H1 (cell line): ENCODE results near the gene KCTD2. TPM values are rescaled to one million over a fixed set of nuclear protein-coding genes. Genes with fewer than 3 reads are reported as not detected.

Source experiments
- CTCF ChIA-PET: fragments of 300-600 bp; sonication (Branson Sonifier 250); formaldehyde crosslinking; loops from one replicate; lab custom pipeline; 2021; ENCODE audit not compliant: partially characterized antibody; lab: Charles Lee
- POLR2A ChIA-PET: fragments of 300-600 bp; sonication (Branson Sonifier 250); formaldehyde crosslinking; loops from one replicate; lab custom pipeline; 2021; ENCODE audit warnings: inconsistent platforms; ENCODE audit not compliant: partially characterized antibody; lab: Charles Lee
- DNase-seq, 2 experiments: peaks; one replicate each; pipeline versions ENCODE4 v3.0.0 to v3.0.0-alpha.2; 2010 to 2022; ENCODE audit warnings: low spot score in 2 of 2, low read depth in 1 of 2, mixed read lengths in 1 of 2
- FAIRE-seq: peaks from 2 replicates; lab custom pipeline; 2011; peaks lifted over from hg19 to GRCh38; lab: Jason Lieb, UNC
- H2AFZ ChIP-seq: 2 replicates; pipeline ENCODE4 v1.8.1; 2012; ENCODE audit warnings: low read length, inconsistent platforms
- H2AK5ac ChIP-seq: 2 replicates; pipeline ENCODE4 v1.6.1; 2013; ENCODE audit warnings: low read depth, low read length
- H2BK120ac ChIP-seq: replicated peaks from 2 replicates; pipeline ENCODE3; 2013; ENCODE audit warnings: low read depth, low read length, inconsistent platforms
- H2BK12ac ChIP-seq: 2 replicates; pipeline ENCODE4 v1.6.1; 2013; ENCODE audit warnings: low read depth, low read length
- H2BK15ac ChIP-seq: 2 replicates; pipeline ENCODE4 v1.6.1; 2013; ENCODE audit warnings: low read length
- H2BK20ac ChIP-seq: 2 replicates; pipeline ENCODE4 v1.6.1; 2013; ENCODE audit warnings: low read length
- H2BK5ac ChIP-seq: 2 replicates; pipeline ENCODE4 v1.6.1; 2013; ENCODE audit warnings: low read depth, low read length
- H3K14ac ChIP-seq: 2 replicates; pipeline ENCODE4 v1.6.1; 2013; ENCODE audit warnings: inconsistent platforms; ENCODE audit not compliant: insufficient read length
- H3K18ac ChIP-seq: 2 replicates; pipeline ENCODE4 v1.6.1; 2013; ENCODE audit warnings: low read length; ENCODE audit errors: extremely low read depth
- H3K23ac ChIP-seq: 2 replicates; pipeline ENCODE4 v1.6.1; 2013; ENCODE audit warnings: inconsistent platforms; ENCODE audit not compliant: insufficient read length
- H3K23me2 ChIP-seq: 2 replicates; pipeline ENCODE4 v1.6.1; 2013; ENCODE audit warnings: low read depth, low read length
- H3K27ac ChIP-seq: 2 replicates; pipeline ENCODE4 v1.6.1; 2011; ENCODE audit warnings: low read depth, low read length, inconsistent platforms
- H3K27me3 ChIP-seq, 4 experiments: replicated peaks in 1 of 4; 1 replicate in 1 of 4; 2 replicates in 3 of 4; pipeline versions ENCODE4 v1.6.1 to v1.8.1; 2011 to 2013; ENCODE audit warnings: low read length in 3 of 4, mild to moderate bottlenecking in 3 of 4, inconsistent platforms in 2 of 4, mixed read lengths in 2 of 4, moderate library complexity in 1 of 4; ENCODE audit not compliant: control insufficient read depth in 3 of 4, insufficient read depth in 3 of 4; ENCODE audit errors: extremely low read depth in 1 of 4
- H3K36me3 ChIP-seq, 4 experiments: 2 replicates each; pipeline versions ENCODE4 v1.6.1 to v1.8.1; 2011 to 2013; ENCODE audit warnings: mild to moderate bottlenecking in 4 of 4, low read length in 3 of 4, moderate library complexity in 2 of 4, control low read depth in 1 of 4, inconsistent platforms in 1 of 4; ENCODE audit not compliant: insufficient read depth in 4 of 4, control insufficient read depth in 2 of 4
- H3K4ac ChIP-seq: replicated peaks from 2 replicates; pipeline ENCODE3; 2013; ENCODE audit warnings: low read length, low read depth, mixed read lengths, inconsistent platforms; ENCODE audit not compliant: insufficient read length
- H3K4me1 ChIP-seq, 4 experiments: replicated peaks in 1 of 4; 1 replicate in 1 of 4; 2 replicates in 3 of 4; pipeline versions ENCODE4 v1.6.1 to v1.8.1; 2011 to 2013; ENCODE audit warnings: low read length in 3 of 4, inconsistent platforms in 2 of 4, mixed read lengths in 1 of 4; ENCODE audit not compliant: insufficient read depth in 4 of 4, control insufficient read depth in 3 of 4
- H3K4me2 ChIP-seq, 2 experiments: 2 replicates each; pipeline versions ENCODE4 v1.6.1 to v1.8.1; 2011 to 2013; ENCODE audit warnings: low read depth in 2 of 2, low read length in 2 of 2, control low read depth in 1 of 2, inconsistent platforms in 1 of 2, mild to moderate bottlenecking in 1 of 2; ENCODE audit not compliant: insufficient read depth in 1 of 2
- H3K4me3 ChIP-seq, 4 experiments: fragments of 200-600, 300-600 bp in 1 of 4; sonication (generic), shearing (Covaris generic), sonication (Bioruptor Twin) in 1 of 4; 2 replicates each; pipeline versions ENCODE4 v1.5.1 to v1.8.1; 2011 to 2016; ENCODE audit warnings: low read length in 4 of 4, low read depth in 3 of 4, control low read depth in 2 of 4, inconsistent platforms in 2 of 4, mild to moderate bottlenecking in 2 of 4, mixed read lengths in 1 of 4, moderate library complexity in 1 of 4; ENCODE audit not compliant: insufficient read depth in 2 of 4; ENCODE audit errors: extremely low read depth in 1 of 4
- H3K56ac ChIP-seq: replicated peaks from 2 replicates; pipeline ENCODE3; 2013; ENCODE audit warnings: low read depth, mild to moderate bottlenecking, mixed read lengths, low read length, inconsistent platforms; ENCODE audit not compliant: insufficient read length
- H3K79me1 ChIP-seq: 2 replicates; pipeline ENCODE4 v1.6.1; 2013; ENCODE audit warnings: low read depth, low read length, control low read depth
- H3K79me2 ChIP-seq, 2 experiments: 2 replicates each; pipeline versions ENCODE4 v1.6.1 to v1.8.1; 2012 to 2013; ENCODE audit warnings: low read length in 2 of 2, mild to moderate bottlenecking in 2 of 2, inconsistent platforms in 1 of 2; ENCODE audit not compliant: insufficient read depth in 2 of 2, control insufficient read depth in 1 of 2
- H3K9ac ChIP-seq, 4 experiments: replicated peaks in 1 of 4; 1 replicate in 1 of 4; 2 replicates in 3 of 4; pipeline versions ENCODE4 v1.6.1 to v1.8.1; 2011 to 2013; ENCODE audit warnings: low read depth in 3 of 4, low read length in 3 of 4, control low read depth in 2 of 4, mild to moderate bottlenecking in 2 of 4, moderate library complexity in 2 of 4, inconsistent platforms in 1 of 4; ENCODE audit errors: extremely low read depth in 1 of 4
- H3K9me3 ChIP-seq, 2 experiments: 2 replicates each; pipeline versions ENCODE4 v1.6.1 to v1.8.1; 2012 to 2013; ENCODE audit warnings: mild to moderate bottlenecking in 2 of 2, moderate library complexity in 2 of 2, control low read depth in 1 of 2, inconsistent platforms in 1 of 2, low read depth in 1 of 2, low read length in 1 of 2, mixed read lengths in 1 of 2; ENCODE audit not compliant: insufficient read depth in 2 of 2
- H4K20me1 ChIP-seq, 2 experiments: replicated peaks in 1 of 2; 2 replicates each; pipeline versions ENCODE3 to v1.8.1; 2011 to 2013; ENCODE audit warnings: inconsistent platforms in 2 of 2, low read length in 2 of 2, mild to moderate bottlenecking in 1 of 2; ENCODE audit not compliant: insufficient read depth in 2 of 2, control insufficient read depth in 1 of 2
- H4K5ac ChIP-seq: 2 replicates; pipeline ENCODE4 v1.6.1; 2013; ENCODE audit warnings: low read length, low read depth, mixed read lengths, inconsistent platforms; ENCODE audit not compliant: insufficient read length
- H4K8ac ChIP-seq: 2 replicates; pipeline ENCODE4 v1.8.0; 2013; ENCODE audit warnings: mild to moderate bottlenecking, moderate library complexity, low read length, inconsistent platforms; ENCODE audit not compliant: insufficient read depth; ENCODE audit errors: extremely low read depth
- H4K91ac ChIP-seq: replicated peaks from 2 replicates; pipeline ENCODE3; 2013; ENCODE audit warnings: low read length, mixed read lengths, inconsistent platforms; ENCODE audit not compliant: insufficient read length
- CBX8 ChIP-seq: fragments of 300-800, 300-1000 bp; sonication (generic); IDR thresholded peaks from 2 replicates; pipeline ENCODE4 v1.7.1; 2016; ENCODE audit warnings: low read depth, low read length, borderline replicate concordance
- CTBP2 ChIP-seq: IDR thresholded peaks from 2 replicates; pipeline ENCODE4 v1.7.0; 2011; ENCODE audit warnings: borderline replicate concordance, mild to moderate bottlenecking, moderate library complexity, mixed read lengths, low read length; ENCODE audit not compliant: insufficient read depth, insufficient read length
- EGR1 ChIP-seq: IDR thresholded peaks from 2 replicates; pipeline ENCODE4 v1.6.1; 2011; ENCODE audit warnings: low read depth, low read length, borderline replicate concordance
- EP300 ChIP-seq, 2 experiments: IDR thresholded peaks; 1 replicate in 1 of 2; 2 replicates in 1 of 2; pipeline ENCODE4 v1.6.1; 2011 to 2012; ENCODE audit warnings: low read depth in 2 of 2, low read length in 2 of 2, mild to moderate bottlenecking in 2 of 2, borderline replicate concordance in 1 of 2, inconsistent platforms in 1 of 2, moderate library complexity in 1 of 2
- FOSL1 ChIP-seq: IDR thresholded peaks from 2 replicates; pipeline ENCODE4 v1.6.1; 2011; ENCODE audit warnings: mild to moderate bottlenecking, low read depth, low read length, moderate library complexity; ENCODE audit not compliant: insufficient read depth
- GABPA ChIP-seq: IDR thresholded peaks from 2 replicates; pipeline ENCODE4 v1.6.1; 2011; ENCODE audit warnings: mild to moderate bottlenecking, low read length, moderate library complexity, borderline replicate concordance; ENCODE audit not compliant: insufficient read depth
- GTF2F1 ChIP-seq: IDR thresholded peaks from 2 replicates; pipeline ENCODE4 v1.6.1; 2012; ENCODE audit warnings: low read depth, low read length, improper control_type of control experiment, borderline replicate concordance
- HDAC2 ChIP-seq, 2 experiments: fragments of 300-600 bp in 1 of 2; sonication (generic) in 1 of 2; IDR thresholded peaks; 2 replicates each; pipeline ENCODE4 v1.6.1; 2011 to 2012; ENCODE audit warnings: low read depth in 2 of 2, low read length in 2 of 2, mild to moderate bottlenecking in 2 of 2, moderate library complexity in 2 of 2, borderline replicate concordance in 1 of 2, inconsistent platforms in 1 of 2
- KDM1A ChIP-seq: fragments of 200-600, 300-600 bp; sonication (generic); IDR thresholded peaks from 2 replicates; pipeline ENCODE4 v1.7.1; 2016; ENCODE audit warnings: mild to moderate bottlenecking, low read length, borderline replicate concordance
- RAD21 ChIP-seq, 2 experiments: IDR thresholded peaks in 1 of 2; conservative IDR thresholded peaks in 1 of 2; 2 replicates each; pipeline ENCODE4 v1.6.1; 2011; ENCODE audit warnings: low read depth in 2 of 2, low read length in 2 of 2, improper control_type of control experiment in 1 of 2, inconsistent platforms in 1 of 2, mild to moderate bottlenecking in 1 of 2, moderate library complexity in 1 of 2
- SIN3A ChIP-seq, 2 experiments: IDR thresholded peaks in 1 of 2; conservative IDR thresholded peaks in 1 of 2; 2 replicates each; pipeline ENCODE4 v1.6.1; 2011 to 2012; ENCODE audit warnings: low read length in 2 of 2, improper control_type of control experiment in 1 of 2, low read depth in 1 of 2, mild to moderate bottlenecking in 1 of 2
- ZNF274 ChIP-seq: IDR thresholded peaks from 2 replicates; pipeline ENCODE4 v1.7.0; 2012; ENCODE audit warnings: low read length, borderline replicate concordance; ENCODE audit errors: extremely low read depth
- WGBS, 2 experiments: shearing (Covaris generic) in 1 of 2; methylation state at CpG; one replicate each; pipeline versions ENCODE4 v1.1.6 to v1.1.7; 2013 to 2015; ENCODE audit warnings: low lambda C conversion rate in 2 of 2, mixed read lengths in 2 of 2, inconsistent platforms in 1 of 2, low coverage in 1 of 2, missing lambda C conversion rate in 1 of 2; ENCODE audit not compliant: insufficient replicate concordance in 2 of 2, insufficient coverage in 1 of 2, insufficient read length in 1 of 2; ENCODE audit errors: extremely low coverage in 1 of 2, missing lambda C conversion rate in 1 of 2; 5-methylcytosine and 5-hydroxymethylcytosine counted together
- polyA plus RNA-seq, 7 experiments: library from polyadenylated mRNA; depleted of rRNA in 3 of 7; stranded (reverse) in 5 of 7; unstranded in 2 of 7; fragments of >200 nt in 5 of 7; fragments of 200-250 nt in 2 of 7; gene quantifications; 1 replicate in 5 of 7; 2 replicates in 1 of 7; 4 replicates in 1 of 7; pipeline versions ENCODE4 v1.2.1 to v1.2.3, GENCODE V29; 2011 to 2013; ENCODE audit warnings: missing spikeins in 2 of 7, mixed read lengths in 2 of 7
- total RNA-seq: library from RNA; stranded (reverse); fragmentation: NEBNext Ultra II Directional; extraction: Animal tissue kit (Norgen Biotek cat#: 25700); gene quantifications from 2 replicates; pipeline ENCODE4 v1.2.1, GENCODE V29; 2021

KCTD2 gene
- total and polyA plus RNA-seq, 2 of the 8 experiments (the other 6 are each of a cell fraction or from before 2014, with no cell fraction given), result 33.7 to 36.8 TPM

DNA sequence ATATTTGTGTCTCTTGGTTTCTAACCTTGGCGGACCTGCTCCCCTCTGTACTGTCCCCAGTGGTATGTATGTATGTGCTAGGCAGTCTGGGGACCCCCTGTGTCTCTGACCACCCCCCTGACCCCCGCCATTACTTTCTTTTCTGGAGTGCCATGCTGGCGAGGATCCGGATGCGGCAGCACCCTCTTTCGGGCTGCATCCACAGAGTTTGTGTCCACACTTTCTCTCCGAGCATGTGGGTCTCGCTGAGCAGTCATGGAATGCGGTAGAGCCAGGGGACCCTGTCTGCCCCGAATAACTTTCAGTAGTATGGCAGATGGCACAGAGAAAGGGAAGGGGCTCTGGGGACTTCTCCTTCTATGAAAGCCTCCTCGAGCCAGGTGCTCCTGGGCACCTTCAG, 17.0 kb downstream of the KCTD2 start:
- Histone ChIP-seq H3K4ac (no peak overlapping the region), H2BK120ac (no peak overlapping the region), H3K79me1 (peaks cover 2% of the 10 kb centered on the region; the same call in 1 of the 2 replicates), H4K91ac (no peak overlapping the region), H3K23me2 (no peaks in the 10 kb centered on the region), H2BK20ac (no peak overlapping the region), H3K79me2 (no peaks in the 10 kb centered on the region), H4K5ac (no peak overlapping the region), H3K56ac (no peak overlapping the region), H3K9me3 (no peaks in the 10 kb centered on the region), H3K4me1 (no peaks in the 10 kb centered on the region; a peak in 1 of 7 replicates), H3K18ac (no peak overlapping the region), H3K36me3 (peaks cover 20 to 55% (median 45%) of the 10 kb centered on the region in 4 experiments), H4K20me1 (peaks cover 3 to 12% of the 10 kb centered on the region in 2 experiments), H2AK5ac (no peak overlapping the region), H3K27me3 (no peaks in the 10 kb centered on the region), H2BK12ac (no peak overlapping the region), H3K4me3 (no peak overlapping the region), H3K14ac (no peak overlapping the region), H4K8ac (no peak overlapping the region), H3K4me2 (no peak overlapping the region), H3K23ac (no peak overlapping the region), H2BK5ac (no peak overlapping the region), H2BK15ac (no peak overlapping the region), H3K9ac (no peak overlapping the region), H2AFZ (no peak overlapping the region), H3K27ac (no peak overlapping the region)
- FAIRE-seq (no peak), DNase-seq (no peak)
- ChIA-PET CTCF (interaction anchor here (1.0 to 8.1 kb wide), 15 partner anchors 8 to 103 kb away, joined by 3 to 81 read pairs (median 11); no protein-coding TSS in a partner anchor), POLR2A (interaction anchor here (0.8 to 1.5 kb wide), 4 partner anchors 10 to 91 kb away, joined by 3 to 6 read pairs (median 4); partner anchors contain the start of gene JPT1)
- 93% methylated on average over 11 of the region's 11 CpGs; no CpG with 5 or more reads in 1 of the 2 experiments for WGBS, 2 experiments
- TF ChIP-seq FOSL1, result no peak
- no peak for TF ChIP-seq EGR1
- no peak for TF ChIP-seq KDM1A
- TF ChIP-seq GABPA, result no peak
- TF ChIP-seq EP300 (IDR thresholded peaks at IDR 0.05; ENCODE audit: borderline replicate concordance in 1 of 2, low read depth in 2 of 2, low read length in 2 of 2), result no peak
- TF ChIP-seq RAD21 (IDR thresholded peaks at IDR 0.05 in 1 of 2, conservative IDR thresholded peaks at IDR 0.05 in 1 of 2; ENCODE audit: low read depth in 2 of 2, low read length in 2 of 2), result no peak
- TF ChIP-seq SIN3A (conservative IDR thresholded peaks at IDR 0.05 in 1 of 2, IDR thresholded peaks at IDR 0.05 in 1 of 2; ENCODE audit: low read depth in 1 of 2, low read length in 2 of 2), result no peak
- TF ChIP-seq CBX8, result no peak
- no peak for TF ChIP-seq ZNF274
- no peak for TF ChIP-seq HDAC2 (IDR thresholded peaks at IDR 0.05; ENCODE audit: borderline replicate concordance in 1 of 2, low read depth in 2 of 2, low read length in 2 of 2)
- TF ChIP-seq CTBP2, result no peak
- TF ChIP-seq GTF2F1, result no peak
